SK-N-MC (cell line): Measurements from ENCODE around the gene CRISP1.

Experiments used
- EZH2 ChIP-seq: fragments of 200-600 bp; sonication (generic); IDR thresholded peaks from one replicate; pipeline ENCODE4 v1.6.1; 2017; ENCODE audit warnings: antibody characterized with exemption
- FOXP2 ChIP-seq: optimal IDR thresholded peaks from 2 replicates; pipeline ENCODE3; 2011; ENCODE audit warnings: mild to moderate bottlenecking, moderate library complexity; ENCODE audit not compliant: insufficient read depth; ENCODE audit errors: extremely low read length, control extremely low read depth
- POLR2AphosphoS5 ChIP-seq: IDR thresholded peaks from 2 replicates; pipeline ENCODE4 v1.6.1; 2012; ENCODE audit warnings: mild to moderate bottlenecking, low read depth, low read length, borderline replicate concordance

- no peak for TF ChIP-seq EZH2
- no peak for TF ChIP-seq POLR2AphosphoS5
- TF ChIP-seq FOXP2 = no peak
Measured at GRCh38 chr6:49852975-49853374, 13.4 kb downstream of the CRISP1 start.
